HEK293 (cell line): ENCODE results near the gene PFN3.

Source experiments
- CTCF ChIA-PET: fragments of 350-600 bp; formaldehyde crosslinking; extraction: SDS; loops from one replicate; lab custom pipeline; 2021; ENCODE audit warnings: antibody characterized with exemption; lab: Yijun Ruan, JAX
- POLR2A ChIA-PET: fragments of 300-600 bp; formaldehyde crosslinking; extraction: SDS; loops from one replicate; lab custom pipeline; 2020; ENCODE audit warnings: antibody characterized with exemption, inconsistent platforms; lab: Yijun Ruan, JAX
- H3K27ac ChIP-seq: fragments of 200-500 bp; sonication (Bioruptor generic); 2 replicates; pipeline ENCODE4 v1.5.1; 2014; ENCODE audit warnings: low read depth, low read length, control low read depth, inconsistent platforms; ENCODE audit errors: extremely low read depth
- H3K36me3 ChIP-seq, 2 experiments: fragments of 200-500 bp in 1 of 2; sonication (Bioruptor generic) in 1 of 2; 1 replicate in 1 of 2; 2 replicates in 1 of 2; pipeline ENCODE4 v1.5.1; 2014 to 2017; ENCODE audit warnings: inconsistent platforms in 2 of 2, low read length in 2 of 2; ENCODE audit not compliant: control insufficient read depth in 2 of 2, insufficient read depth in 1 of 2
- H3K4me1 ChIP-seq: fragments of 200-500 bp; sonication (Bioruptor generic); 2 replicates; pipeline ENCODE4 v1.5.1; 2014; ENCODE audit warnings: mild to moderate bottlenecking, low read length, inconsistent platforms; ENCODE audit not compliant: control insufficient read depth, insufficient read depth
- H3K4me3 ChIP-seq: 2 replicates; pipeline ENCODE4 v1.5.1; 2011; ENCODE audit warnings: low read depth, mild to moderate bottlenecking, control low read depth, low read length, moderate library complexity
- H3K9me3 ChIP-seq: fragments of 200-500 bp; sonication (Bioruptor generic); 2 replicates; pipeline ENCODE4 v1.5.1; 2014; ENCODE audit warnings: low read depth, low read length, inconsistent platforms; ENCODE audit not compliant: control insufficient read depth, insufficient read depth
- BCL11A ChIP-seq: fragments of 450-650 bp; formaldehyde crosslinking; IDR thresholded peaks from 2 replicates; pipeline ENCODE4 v1.5.1; 2016; ENCODE audit warnings: low read depth, missing biosample characterization, missing genetic modification characterization
- FEZF1 ChIP-seq: fragments of 450-650 bp; formaldehyde crosslinking; IDR thresholded peaks from 2 replicates; pipeline ENCODE4 v1.5.1; 2016; ENCODE audit warnings: missing biosample characterization, missing genetic modification characterization
- GLIS1 ChIP-seq: fragments of 450-650 bp; formaldehyde crosslinking; IDR thresholded peaks from 2 replicates; pipeline ENCODE4 v1.5.1; 2016; ENCODE audit warnings: missing biosample characterization, missing genetic modification characterization
- HOXA7 ChIP-seq: sonication (generic); formaldehyde crosslinking; IDR thresholded peaks from 2 replicates; pipeline ENCODE4 v1.8.1; 2022; ENCODE audit warnings: missing genetic modification reagents, borderline replicate concordance
- PRDM1 ChIP-seq: fragments of 450-650 bp; formaldehyde crosslinking; IDR thresholded peaks from 2 replicates; pipeline ENCODE4; 2016; ENCODE audit warnings: missing biosample characterization, missing genetic modification characterization
- SCRT1 ChIP-seq: fragments of 450-650 bp; formaldehyde crosslinking; IDR thresholded peaks from 2 replicates; pipeline ENCODE4 v1.5.1; 2016; ENCODE audit warnings: missing biosample characterization, missing genetic modification characterization, borderline replicate concordance
- ZBTB21 ChIP-seq: fragments of 450-650 bp; formaldehyde crosslinking; IDR thresholded peaks from 2 replicates; pipeline ENCODE4 v1.5.1; 2017; ENCODE audit warnings: missing biosample characterization, missing genetic modification characterization
- ZFP37 ChIP-seq: fragments of 450-650 bp; formaldehyde crosslinking; IDR thresholded peaks from 2 replicates; pipeline ENCODE4 v1.5.1; 2016; ENCODE audit warnings: missing biosample characterization, missing genetic modification characterization
- ZFP41 ChIP-seq: fragments of 450-650 bp; formaldehyde crosslinking; IDR thresholded peaks from 2 replicates; pipeline ENCODE4 v1.5.1; 2016; ENCODE audit warnings: missing biosample characterization, missing genetic modification characterization, borderline replicate concordance
- ZNF112 ChIP-seq: fragments of 450-650 bp; formaldehyde crosslinking; IDR thresholded peaks from 2 replicates; pipeline ENCODE4 v1.5.0; 2017; ENCODE audit warnings: missing biosample characterization, missing genetic modification characterization
- ZNF138 ChIP-seq: fragments of 450-650 bp; formaldehyde crosslinking; IDR thresholded peaks from 2 replicates; pipeline ENCODE4 v1.5.1; 2016; ENCODE audit warnings: missing biosample characterization, missing genetic modification characterization, borderline replicate concordance
- ZNF157 ChIP-seq: fragments of 450-650 bp; formaldehyde crosslinking; IDR thresholded peaks from 2 replicates; pipeline ENCODE4 v1.5.1; 2016; ENCODE audit warnings: missing biosample characterization, missing genetic modification characterization
- ZNF184 ChIP-seq: fragments of 450-650 bp; IDR thresholded peaks from 2 replicates; pipeline ENCODE4 v1.5.1; 2018; ENCODE audit warnings: missing biosample characterization, mild to moderate bottlenecking, missing genetic modification characterization
- ZNF19 ChIP-seq: fragments of 450-650 bp; formaldehyde crosslinking; IDR thresholded peaks from 2 replicates; pipeline ENCODE4; 2016; ENCODE audit warnings: missing biosample characterization, missing genetic modification characterization, low read depth
- ZNF223 ChIP-seq: fragments of 450-650 bp; formaldehyde crosslinking; IDR thresholded peaks from 2 replicates; pipeline ENCODE4 v1.5.1; 2016; ENCODE audit warnings: missing biosample characterization, missing genetic modification characterization
- ZNF274 ChIP-seq, 2 experiments: fragments of 200-500 bp in 1 of 2; fragments of 450-650 bp in 1 of 2; sonication (Bioruptor generic) in 1 of 2; formaldehyde crosslinking in 1 of 2; IDR thresholded peaks; 2 replicates each; pipeline versions ENCODE4 v1.5.1 to v1.6.1; 2014 to 2016; ENCODE audit warnings: borderline replicate concordance in 1 of 2, inconsistent platforms in 1 of 2, low read length in 1 of 2, missing biosample characterization in 1 of 2, missing genetic modification characterization in 1 of 2
- ZNF292 ChIP-seq: fragments of 450-650 bp; formaldehyde crosslinking; IDR thresholded peaks from 2 replicates; pipeline ENCODE4 v1.5.1; 2016; ENCODE audit warnings: low read depth, missing biosample characterization, missing genetic modification characterization, borderline replicate concordance
- ZNF423 ChIP-seq: fragments of 450-650 bp; formaldehyde crosslinking; IDR thresholded peaks from 2 replicates; pipeline ENCODE4 v1.5.1; 2016; ENCODE audit warnings: missing biosample characterization, missing genetic modification characterization
- ZNF514 ChIP-seq: fragments of 450-650 bp; formaldehyde crosslinking; IDR thresholded peaks from 2 replicates; pipeline ENCODE4 v1.5.1; 2016; ENCODE audit warnings: missing biosample characterization, missing genetic modification characterization
- ZNF521 ChIP-seq: fragments of 450-650 bp; formaldehyde crosslinking; IDR thresholded peaks from 2 replicates; pipeline ENCODE4 v1.5.1; 2017; ENCODE audit warnings: missing biosample characterization, mild to moderate bottlenecking, missing genetic modification characterization
- ZNF530 ChIP-seq: fragments of 450-650 bp; formaldehyde crosslinking; IDR thresholded peaks from 2 replicates; pipeline ENCODE4 v1.5.1; 2016; ENCODE audit warnings: low read depth, missing biosample characterization, missing genetic modification characterization
- ZNF558 ChIP-seq: fragments of 450-650 bp; formaldehyde crosslinking; IDR thresholded peaks from 2 replicates; pipeline ENCODE4 v1.5.1; 2016; ENCODE audit warnings: missing biosample characterization, missing genetic modification characterization
- ZNF561 ChIP-seq: fragments of 450-650 bp; IDR thresholded peaks from 2 replicates; pipeline ENCODE4 v1.5.1; 2018; ENCODE audit warnings: missing biosample characterization, missing genetic modification characterization, borderline replicate concordance
- ZNF621 ChIP-seq: fragments of 450-650 bp; formaldehyde crosslinking; IDR thresholded peaks from 2 replicates; pipeline ENCODE4 v1.5.1; 2017; ENCODE audit warnings: missing biosample characterization, missing genetic modification characterization
- ZNF623 ChIP-seq: fragments of 450-650 bp; formaldehyde crosslinking; IDR thresholded peaks from 2 replicates; pipeline ENCODE4 v1.5.1; 2016; ENCODE audit warnings: missing biosample characterization, missing genetic modification characterization
- ZNF707 ChIP-seq: fragments of 450-650 bp; formaldehyde crosslinking; IDR thresholded peaks from 2 replicates; pipeline ENCODE4 v1.5.1; 2016; ENCODE audit warnings: missing biosample characterization, missing genetic modification characterization
- ZNF785 ChIP-seq: fragments of 450-650 bp; formaldehyde crosslinking; IDR thresholded peaks from 2 replicates; pipeline ENCODE4 v1.5.1; 2016; ENCODE audit warnings: missing biosample characterization, missing genetic modification characterization
- ZNF792 ChIP-seq: fragments of 450-650 bp; formaldehyde crosslinking; IDR thresholded peaks from 2 replicates; pipeline ENCODE4 v1.5.1; 2016; ENCODE audit warnings: missing biosample characterization, missing genetic modification characterization
- TF ChIP-seq, protein P1 (sequence below): fragments of 450-650 bp; formaldehyde crosslinking; IDR thresholded peaks from 2 replicates; pipeline ENCODE4 v1.5.1; 2016; ENCODE audit warnings: missing biosample characterization, missing genetic modification characterization
- TF ChIP-seq, protein P2 (sequence below): fragments of 450-650 bp; formaldehyde crosslinking; IDR thresholded peaks from 2 replicates; pipeline ENCODE4 v1.5.1; 2017; ENCODE audit warnings: missing biosample characterization, missing genetic modification characterization
- TF ChIP-seq, protein P3 (sequence below): fragments of 450-650 bp; formaldehyde crosslinking; IDR thresholded peaks from 2 replicates; pipeline ENCODE4 v1.5.1; 2016; ENCODE audit warnings: missing biosample characterization, missing genetic modification characterization
- TF ChIP-seq, protein P4 (sequence below): fragments of 450-650 bp; formaldehyde crosslinking; IDR thresholded peaks from 2 replicates; pipeline ENCODE4 v1.5.1; 2016; ENCODE audit warnings: missing biosample characterization, missing genetic modification characterization, low read depth

PFN3 gene

DNA sequence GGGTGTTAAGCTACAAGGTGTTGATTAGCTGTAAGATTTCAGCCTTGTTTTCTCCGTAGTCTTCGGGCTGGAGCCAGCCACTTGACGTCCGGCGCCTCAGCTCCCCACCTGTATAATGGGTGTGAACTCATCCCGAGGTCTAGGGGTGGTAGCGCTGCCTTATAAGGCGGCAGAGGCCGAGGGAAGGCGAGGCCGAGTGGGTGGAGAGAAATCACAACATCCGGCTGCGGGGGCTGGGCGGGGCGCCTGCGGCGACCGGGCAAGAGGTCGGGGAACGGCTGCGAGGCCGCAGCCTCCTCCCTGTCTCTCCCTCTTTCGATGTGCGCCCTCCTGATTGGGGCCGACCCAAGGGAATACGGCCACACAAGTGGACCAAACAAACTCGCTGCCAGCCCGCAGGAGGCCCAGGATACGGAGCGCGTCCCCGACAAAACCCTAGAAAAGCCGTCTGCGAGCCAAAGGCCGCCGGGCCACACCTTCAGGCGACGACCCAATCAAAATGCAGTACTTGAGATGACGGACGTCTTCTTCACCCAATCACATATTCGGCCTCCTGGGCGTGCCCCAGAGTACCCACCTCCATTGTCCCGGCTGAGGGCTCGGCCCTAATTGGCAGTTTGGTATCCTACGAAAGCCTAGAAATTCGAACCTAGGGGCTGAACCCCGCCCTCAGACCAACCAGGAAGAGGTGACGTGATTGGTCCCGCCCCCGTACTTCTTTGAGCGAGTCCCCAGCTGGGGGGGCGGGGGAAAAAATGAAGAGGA lies 25.5 kb upstream of the PFN3 start:
- peak overlapping the region; percentile 68 for H3K4me3 ChIP-seq
- H3K4me1 ChIP-seq, result no peaks in the 10 kb centered on the region
- CTCF ChIA-PET, result interaction anchor here (0.5 to 5.2 kb wide), 8 partner anchors 8 to 77 kb away, joined by 3 to 40 read pairs (median 4); no protein-coding TSS in a partner anchor
- H3K9me3 ChIP-seq, result no peaks in the 10 kb centered on the region
- POLR2A ChIA-PET, result interaction anchor here (0.5 to 4.2 kb wide), 31 partner anchors 8 to 971 kb away, joined by 3 to 45 read pairs (median 6); partner anchors contain the start of genes DBN1, LMAN2 and PDLIM7
- peak overlapping the region; percentile 62 for H3K27ac ChIP-seq
- peaks cover 0 to 26% of the 10 kb centered on the region in 2 experiments; a peak in 1 of 3 replicates for H3K36me3 ChIP-seq
- TF ChIP-seq ZNF184 (tag by site-specific recombination), result no peak
- 0 out of 2 replicates have a peak, but pooled peaks have one; percentile 36 for TF ChIP-seq BCL11A (tag by site-specific recombination)
- TF ChIP-seq PRDM1 (tag by site-specific recombination), result no peak
- TF ChIP-seq ZNF785 (tag by site-specific recombination), result no peak
- no peak for TF ChIP-seq ZNF707 (tag by site-specific recombination)
- TF ChIP-seq ZNF223 (tag by site-specific recombination), result no peak
- 0 out of 2 replicates have a peak, but pooled peaks have one; percentile 17 for TF ChIP-seq ZNF423
- TF ChIP-seq SCRT1 (tag by site-specific recombination), result peak; percentile 57; the same call in 1 of the 2 replicates
- TF ChIP-seq ZFP41 (tag by site-specific recombination), result no peak
- TF ChIP-seq, protein P1, sequence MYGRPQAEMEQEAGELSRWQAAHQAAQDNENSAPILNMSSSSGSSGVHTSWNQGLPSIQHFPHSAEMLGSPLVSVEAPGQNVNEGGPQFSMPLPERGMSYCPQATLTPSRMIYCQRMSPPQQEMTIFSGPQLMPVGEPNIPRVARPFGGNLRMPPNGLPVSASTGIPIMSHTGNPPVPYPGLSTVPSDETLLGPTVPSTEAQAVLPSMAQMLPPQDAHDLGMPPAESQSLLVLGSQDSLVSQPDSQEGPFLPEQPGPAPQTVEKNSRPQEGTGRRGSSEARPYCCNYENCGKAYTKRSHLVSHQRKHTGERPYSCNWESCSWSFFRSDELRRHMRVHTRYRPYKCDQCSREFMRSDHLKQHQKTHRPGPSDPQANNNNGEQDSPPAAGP (tag by site-specific recombination), result peak; percentile 85
- no peak for TF ChIP-seq FEZF1
- TF ChIP-seq ZNF157, result no peak
- TF ChIP-seq ZNF558 (tag by site-specific recombination), result no peak
- peak; percentile 86; the same call in 1 of the 2 replicates for TF ChIP-seq ZNF561 (tag by site-specific recombination)
- TF ChIP-seq ZNF621 (tag by site-specific recombination), result no peak
- no peak for TF ChIP-seq ZNF112 (tag by site-specific recombination)
- no peak for TF ChIP-seq ZNF138 (tag by site-specific recombination)
- no peak for TF ChIP-seq ZNF274 (IDR thresholded peaks at IDR 0.05; ENCODE audit: low read length)
- TF ChIP-seq ZNF274 (tag by site-specific recombination; IDR thresholded peaks at IDR 0.05; ENCODE audit: borderline replicate concordance), result no peak
- TF ChIP-seq ZNF19 (tag by site-specific recombination), result no peak
- TF ChIP-seq ZBTB21 (tag by site-specific recombination), result no peak
- TF ChIP-seq, protein P2, sequence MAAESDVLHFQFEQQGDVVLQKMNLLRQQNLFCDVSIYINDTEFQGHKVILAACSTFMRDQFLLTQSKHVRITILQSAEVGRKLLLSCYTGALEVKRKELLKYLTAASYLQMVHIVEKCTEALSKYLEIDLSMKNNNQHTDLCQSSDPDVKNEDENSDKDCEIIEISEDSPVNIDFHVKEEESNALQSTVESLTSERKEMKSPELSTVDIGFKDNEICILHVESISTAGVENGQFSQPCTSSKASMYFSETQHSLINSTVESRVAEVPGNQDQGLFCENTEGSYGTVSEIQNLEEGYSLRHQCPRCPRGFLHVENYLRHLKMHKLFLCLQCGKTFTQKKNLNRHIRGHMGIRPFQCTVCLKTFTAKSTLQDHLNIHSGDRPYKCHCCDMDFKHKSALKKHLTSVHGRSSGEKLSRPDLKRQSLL (tag by site-specific recombination), result no peak
- TF ChIP-seq ZNF521 (tag by site-specific recombination), result no peak
- TF ChIP-seq, protein P3, sequence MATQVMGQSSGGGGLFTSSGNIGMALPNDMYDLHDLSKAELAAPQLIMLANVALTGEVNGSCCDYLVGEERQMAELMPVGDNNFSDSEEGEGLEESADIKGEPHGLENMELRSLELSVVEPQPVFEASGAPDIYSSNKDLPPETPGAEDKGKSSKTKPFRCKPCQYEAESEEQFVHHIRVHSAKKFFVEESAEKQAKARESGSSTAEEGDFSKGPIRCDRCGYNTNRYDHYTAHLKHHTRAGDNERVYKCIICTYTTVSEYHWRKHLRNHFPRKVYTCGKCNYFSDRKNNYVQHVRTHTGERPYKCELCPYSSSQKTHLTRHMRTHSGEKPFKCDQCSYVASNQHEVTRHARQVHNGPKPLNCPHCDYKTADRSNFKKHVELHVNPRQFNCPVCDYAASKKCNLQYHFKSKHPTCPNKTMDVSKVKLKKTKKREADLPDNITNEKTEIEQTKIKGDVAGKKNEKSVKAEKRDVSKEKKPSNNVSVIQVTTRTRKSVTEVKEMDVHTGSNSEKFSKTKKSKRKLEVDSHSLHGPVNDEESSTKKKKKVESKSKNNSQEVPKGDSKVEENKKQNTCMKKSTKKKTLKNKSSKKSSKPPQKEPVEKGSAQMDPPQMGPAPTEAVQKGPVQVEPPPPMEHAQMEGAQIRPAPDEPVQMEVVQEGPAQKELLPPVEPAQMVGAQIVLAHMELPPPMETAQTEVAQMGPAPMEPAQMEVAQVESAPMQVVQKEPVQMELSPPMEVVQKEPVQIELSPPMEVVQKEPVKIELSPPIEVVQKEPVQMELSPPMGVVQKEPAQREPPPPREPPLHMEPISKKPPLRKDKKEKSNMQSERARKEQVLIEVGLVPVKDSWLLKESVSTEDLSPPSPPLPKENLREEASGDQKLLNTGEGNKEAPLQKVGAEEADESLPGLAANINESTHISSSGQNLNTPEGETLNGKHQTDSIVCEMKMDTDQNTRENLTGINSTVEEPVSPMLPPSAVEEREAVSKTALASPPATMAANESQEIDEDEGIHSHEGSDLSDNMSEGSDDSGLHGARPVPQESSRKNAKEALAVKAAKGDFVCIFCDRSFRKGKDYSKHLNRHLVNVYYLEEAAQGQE, result 0 out of 2 replicates have a peak, but pooled peaks have one; percentile 15
- no peak for TF ChIP-seq ZFP37 (tag by site-specific recombination)
- no peak for TF ChIP-seq ZNF292 (tag by site-specific recombination)
- TF ChIP-seq ZNF514, result no peak
- TF ChIP-seq GLIS1 (tag by site-specific recombination), result peak; percentile 81
- TF ChIP-seq, protein P4, sequence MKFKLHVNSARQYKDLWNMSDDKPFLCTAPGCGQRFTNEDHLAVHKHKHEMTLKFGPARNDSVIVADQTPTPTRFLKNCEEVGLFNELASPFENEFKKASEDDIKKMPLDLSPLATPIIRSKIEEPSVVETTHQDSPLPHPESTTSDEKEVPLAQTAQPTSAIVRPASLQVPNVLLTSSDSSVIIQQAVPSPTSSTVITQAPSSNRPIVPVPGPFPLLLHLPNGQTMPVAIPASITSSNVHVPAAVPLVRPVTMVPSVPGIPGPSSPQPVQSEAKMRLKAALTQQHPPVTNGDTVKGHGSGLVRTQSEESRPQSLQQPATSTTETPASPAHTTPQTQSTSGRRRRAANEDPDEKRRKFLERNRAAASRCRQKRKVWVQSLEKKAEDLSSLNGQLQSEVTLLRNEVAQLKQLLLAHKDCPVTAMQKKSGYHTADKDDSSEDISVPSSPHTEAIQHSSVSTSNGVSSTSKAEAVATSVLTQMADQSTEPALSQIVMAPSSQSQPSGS, result peak; percentile 96
- TF ChIP-seq ZNF623, result no peak
- no peak for TF ChIP-seq ZNF792 (tag by site-specific recombination)
- no peak for TF ChIP-seq HOXA7 (CRISPR knock-in tag)
- no peak for TF ChIP-seq ZNF530 (tag by site-specific recombination)
